IMR-90 (cell line): ENCODE data around the gene LMAN2. TPM values are rescaled to one million over a fixed set of nuclear protein-coding genes. Genes with fewer than 3 reads are reported as not detected.

Source experiments
- ATAC-seq: fragments of 200-7000 bp; cut with Tn5 transposase; 2 replicates; pipeline ENCODE4 v1.9.1; 2020; ENCODE audit warnings: low read depth, mild to moderate bottlenecking, moderate library complexity
- BruUV-seq: library from RNA; stranded (reverse); fragments of 400-500 nt; replicated peaks from 2 replicates; lab custom pipeline; 2021; lab: Mats Ljungman, UMichigan
- CTCF ChIA-PET: fragments of 300-600 bp; formaldehyde crosslinking; extraction: SDS; loops from one replicate; lab custom pipeline; 2021; ENCODE audit warnings: antibody characterized with exemption; lab: Yijun Ruan, JAX
- POLR2A ChIA-PET: fragments of 300-600 bp; sonication (Branson Sonifier 250); formaldehyde crosslinking; loops from one replicate; lab custom pipeline; 2022; ENCODE audit warnings: antibody characterized with exemption; ENCODE audit not compliant: unreplicated experiment; lab: Charles Lee
- DNase-seq: peaks from one replicate; pipeline ENCODE4 v3.0.0; 2013
- H2AFZ ChIP-seq: replicated peaks from 2 replicates; pipeline ENCODE3; 2013; ENCODE audit warnings: low read length, mild to moderate bottlenecking; ENCODE audit not compliant: poor library complexity
- H2AK5ac ChIP-seq: 2 replicates; pipeline ENCODE4 v1.6.1; 2013; ENCODE audit warnings: low read depth, low read length, inconsistent platforms
- H2AK9ac ChIP-seq: replicated peaks from 2 replicates; pipeline ENCODE3; 2013; ENCODE audit warnings: mild to moderate bottlenecking, low read depth, low read length, moderate library complexity; ENCODE audit not compliant: poor library complexity
- H2BK120ac ChIP-seq: 2 replicates; pipeline ENCODE4 v1.6.1; 2013; ENCODE audit warnings: low read depth, low read length, inconsistent platforms
- H2BK15ac ChIP-seq: 3 replicates; pipeline ENCODE4 v1.6.1; 2013; ENCODE audit warnings: low read depth, low read length, inconsistent platforms
- H2BK20ac ChIP-seq: 2 replicates; pipeline ENCODE4 v1.6.1; 2013; ENCODE audit warnings: low read depth, mild to moderate bottlenecking, inconsistent platforms, low read length, moderate library complexity
- H2BK5ac ChIP-seq: 2 replicates; pipeline ENCODE4 v1.6.1; 2013; ENCODE audit warnings: mild to moderate bottlenecking, low read depth, low read length, inconsistent platforms; ENCODE audit not compliant: poor library complexity, severe bottlenecking
- H3K14ac ChIP-seq: replicated peaks from 2 replicates; pipeline ENCODE4 v1.6.1; 2013; ENCODE audit warnings: low read depth, low read length, inconsistent platforms
- H3K18ac ChIP-seq: 2 replicates; pipeline ENCODE4 v1.6.1; 2013; ENCODE audit warnings: low read depth, low read length, control low read depth
- H3K23ac ChIP-seq: 2 replicates; pipeline ENCODE4 v1.6.1; 2013; ENCODE audit warnings: low read depth, low read length, inconsistent platforms
- H3K27ac ChIP-seq: 2 replicates; pipeline ENCODE4 v1.5.1; 2013; ENCODE audit warnings: mild to moderate bottlenecking, control low read depth, low read length; ENCODE audit not compliant: insufficient read depth
- H3K27me3 ChIP-seq: 2 replicates; pipeline ENCODE4 v1.6.1; 2013; ENCODE audit warnings: low read length; ENCODE audit not compliant: control insufficient read depth, insufficient read depth
- H3K36me3 ChIP-seq: 2 replicates; pipeline ENCODE4 v1.6.1; 2013; ENCODE audit warnings: low read length, mixed read lengths; ENCODE audit not compliant: control insufficient read depth, insufficient read depth
- H3K4ac ChIP-seq: 2 replicates; pipeline ENCODE4 v1.6.1; 2013; ENCODE audit warnings: low read depth, low read length, inconsistent platforms
- H3K4me1 ChIP-seq: 2 replicates; pipeline ENCODE4 v1.6.1; 2013; ENCODE audit warnings: low read length, mixed read lengths; ENCODE audit not compliant: control insufficient read depth, insufficient read depth
- H3K4me2 ChIP-seq: 2 replicates; pipeline ENCODE4 v1.6.1; 2013; ENCODE audit warnings: low read depth, mild to moderate bottlenecking, control low read depth, low read length, moderate library complexity
- H3K4me3 ChIP-seq: 2 replicates; pipeline ENCODE4 v1.5.1; 2013; ENCODE audit warnings: low read depth, mild to moderate bottlenecking, control low read depth, low read length, moderate library complexity; ENCODE audit not compliant: insufficient read depth
- H3K56ac ChIP-seq: 2 replicates; pipeline ENCODE4 v1.6.1; 2013; ENCODE audit warnings: low read length, inconsistent platforms; ENCODE audit not compliant: insufficient read depth; ENCODE audit errors: extremely low read depth
- H3K79me1 ChIP-seq, 2 experiments: 2 replicates each; pipeline ENCODE4 v1.6.1; 2013; ENCODE audit warnings: low read length in 2 of 2, inconsistent platforms in 1 of 2, low read depth in 1 of 2
- H3K9ac ChIP-seq: 2 replicates; pipeline ENCODE4 v1.6.1; 2013; ENCODE audit warnings: low read depth, low read length, control low read depth
- H3K9me1 ChIP-seq: 2 replicates; pipeline ENCODE4 v1.6.1; 2013; ENCODE audit warnings: low read length, inconsistent platforms; ENCODE audit not compliant: insufficient read depth
- H3K9me3 ChIP-seq: 2 replicates; pipeline ENCODE4 v1.6.1; 2013; ENCODE audit warnings: low read length; ENCODE audit not compliant: control insufficient read depth, insufficient read depth
- H4K20me1 ChIP-seq: 2 replicates; pipeline ENCODE4 v1.6.1; 2013; ENCODE audit warnings: low read length, inconsistent platforms; ENCODE audit not compliant: insufficient read depth
- H4K5ac ChIP-seq: 2 replicates; pipeline ENCODE4 v1.6.1; 2013; ENCODE audit warnings: mild to moderate bottlenecking, low read depth, low read length, control low read depth
- H4K8ac ChIP-seq, 2 experiments: 2 replicates each; pipeline ENCODE4 v1.6.1; 2013; ENCODE audit warnings: low read depth in 2 of 2, low read length in 2 of 2, control low read depth in 1 of 2, inconsistent platforms in 1 of 2
- H4K91ac ChIP-seq: 2 replicates; pipeline ENCODE4 v1.6.1; 2013; ENCODE audit warnings: low read depth, low read length, inconsistent platforms; ENCODE audit not compliant: insufficient read depth
- BHLHE40 ChIP-seq: fragments of 150-350 bp; IDR thresholded peaks from 2 replicates; pipeline ENCODE4 v1.6.1; 2016; ENCODE audit warnings: mild to moderate bottlenecking, low read depth, low read length
- CHD1 ChIP-seq: IDR thresholded peaks from 2 replicates; pipeline ENCODE4 v1.6.1; 2012; ENCODE audit warnings: low read depth, low read length, improper control_type of control experiment
- FOS ChIP-seq: fragments of 150-350 bp; IDR thresholded peaks from 2 replicates; pipeline ENCODE4 v1.6.1; 2016; ENCODE audit warnings: low read depth, low read length
- MAFK ChIP-seq: IDR thresholded peaks from 2 replicates; pipeline ENCODE4 v1.6.1; 2012; ENCODE audit warnings: low read depth, low read length, improper control_type of control experiment
- MAZ ChIP-seq: IDR thresholded peaks from 2 replicates; pipeline ENCODE4 v1.6.1; 2012; ENCODE audit warnings: low read depth, mild to moderate bottlenecking, low read length, improper control_type of control experiment, moderate library complexity, borderline replicate concordance
- MXI1 ChIP-seq: IDR thresholded peaks from 2 replicates; pipeline ENCODE4 v1.6.1; 2012; ENCODE audit warnings: low read depth, mild to moderate bottlenecking, low read length, moderate library complexity, borderline replicate concordance
- NFE2L2 ChIP-seq: fragments of 150-350 bp; IDR thresholded peaks from 2 replicates; pipeline ENCODE4 v1.6.1; 2016; ENCODE audit warnings: low read depth, mild to moderate bottlenecking, low read length
- POLR2A ChIP-seq: IDR thresholded peaks from 2 replicates; pipeline ENCODE4 v1.6.1; 2012; ENCODE audit warnings: mild to moderate bottlenecking, low read depth, low read length
- RAD21 ChIP-seq: IDR thresholded peaks from 2 replicates; pipeline ENCODE4 v1.6.1; 2012; ENCODE audit warnings: low read length, improper control_type of control experiment
- RCOR1 ChIP-seq: IDR thresholded peaks from 2 replicates; pipeline ENCODE4 v1.6.1; 2012; ENCODE audit warnings: mild to moderate bottlenecking, low read length, improper control_type of control experiment; ENCODE audit not compliant: insufficient replicate concordance
- RFX5 ChIP-seq: IDR thresholded peaks from 2 replicates; pipeline ENCODE4 v1.8.0; 2012; ENCODE audit warnings: low read depth, mild to moderate bottlenecking, low read length, moderate library complexity
- SMC3 ChIP-seq: fragments of 150-350 bp; IDR thresholded peaks from 2 replicates; pipeline ENCODE4 v1.6.1; 2016; ENCODE audit warnings: low read depth, mild to moderate bottlenecking, antibody characterized with exemption, low read length, moderate library complexity
- WGBS, 2 experiments: methylation state at CpG; one replicate each; pipeline versions ENCODE4 v1.1.5 to v1.1.7; 2013; ENCODE audit warnings: missing lambda C conversion rate in 2 of 2; ENCODE audit not compliant: insufficient read length in 1 of 2; ENCODE audit errors: extremely low coverage in 2 of 2; 5-methylcytosine and 5-hydroxymethylcytosine counted together
- dilution Hi-C: fragments of 300-500 bp; cut with HindIII; formaldehyde crosslinking; loops from one replicate; pipeline ENCODE4 v1.14.3; 2018; ENCODE audit warnings: low sequenced_read_pairs; ENCODE audit not compliant: unreplicated experiment
- in situ Hi-C: fragments of 300-500 bp; cut with MboI; formaldehyde crosslinking; loops from 3 replicates; pipeline ENCODE4 v1.14.3; 2019; ENCODE audit warnings: low sequenced_read_pairs, inconsistent platforms, mixed read lengths
- intact Hi-C: fragments of 100-400 bp; cut with micrococcal nuclease; formaldehyde crosslinking; loops from 2 replicates; pipeline ENCODE4 v1.10.0; 2022
- polyA plus RNA-seq, 3 experiments: library from polyadenylated mRNA; depleted of rRNA; stranded (reverse); fragments of >200 nt; gene quantifications; 2 replicates each; pipeline ENCODE4 v1.2.3, GENCODE V29; 2012; ENCODE audit warnings: low replicate concordance in 1 of 3
- total RNA-seq: library from RNA; depleted of rRNA; stranded (reverse); fragments of >200 nt; gene quantifications from 2 replicates; pipeline ENCODE4 v1.2.3, GENCODE V29; 2012
- TF ChIP-seq, protein P1 (sequence below): fragments of 150-350 bp; IDR thresholded peaks from 2 replicates; pipeline ENCODE4 v1.6.1; 2016; ENCODE audit warnings: low read depth, mild to moderate bottlenecking, low read length, moderate library complexity, borderline replicate concordance
- TF ChIP-seq, protein P2 (sequence below): fragments of 150-350 bp; IDR thresholded peaks from 2 replicates; pipeline ENCODE4 v1.6.1; 2017; ENCODE audit warnings: mild to moderate bottlenecking, antibody characterized with exemption, low read length, low read depth
- TF ChIP-seq, protein P3 (sequence below): conservative IDR thresholded peaks from 2 replicates; pipeline ENCODE4 v1.5.1; 2012; ENCODE audit warnings: mild to moderate bottlenecking, low read depth, low read length, improper control_type of control experiment

Gene LMAN2
- total and polyA plus RNA-seq, 2 of the 4 experiments (the other 2 are of a cell fraction) = 253 to 303 TPM

DNA sequence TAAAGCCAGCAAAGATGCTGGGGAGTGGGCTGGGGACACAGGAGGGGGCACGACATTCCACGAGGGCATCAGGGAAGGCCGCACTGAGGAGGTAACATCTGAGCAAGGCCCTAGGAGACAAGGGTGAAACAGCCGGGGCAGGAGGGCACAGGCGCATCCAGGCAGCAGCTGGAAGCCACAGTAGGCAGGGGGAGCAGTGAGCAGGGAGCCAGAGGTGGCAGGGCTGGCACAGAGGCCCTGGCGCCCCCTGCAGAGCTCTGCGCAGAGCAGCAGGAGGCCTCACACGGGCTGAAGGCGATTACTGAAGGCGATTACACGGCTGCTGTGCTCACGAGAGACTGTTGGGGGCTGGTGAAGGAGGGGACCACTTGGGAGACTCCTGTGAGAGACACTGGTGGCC, 15.4 kb downstream of the LMAN2 start:
- Histone ChIP-seq H4K91ac (no peak overlapping the region), H3K18ac (no peak overlapping the region), H3K9me1 (0 out of 2 replicates have a peak, but pooled peaks cover 4% of the 10 kb centered on the region), H4K8ac (no peak overlapping the region), H3K4ac (no peak overlapping the region), H2AFZ (no peak overlapping the region), H2BK5ac (no peak overlapping the region), H3K9ac (no peak overlapping the region), H4K20me1 (peaks cover 13% of the 10 kb centered on the region), H3K79me1 (peaks cover 7 to 20% of the 10 kb centered on the region in 2 experiments), H3K4me3 (no peak overlapping the region), H3K56ac (no peak overlapping the region), H4K5ac (no peak overlapping the region), H3K4me1 (no peaks in the 10 kb centered on the region), H3K27me3 (no peaks in the 10 kb centered on the region), H3K23ac (no peak overlapping the region), H2BK120ac (no peak overlapping the region), H2BK20ac (no peak overlapping the region), H3K4me2 (no peak overlapping the region), H3K36me3 (peaks cover 75% of the 10 kb centered on the region), H3K9me3 (no peaks in the 10 kb centered on the region), H2AK9ac (no peak overlapping the region), H2AK5ac (no peak overlapping the region), H3K14ac (no peak overlapping the region), H3K27ac (no peak overlapping the region), H2BK15ac (no peak overlapping the region)
- ATAC-seq (peak; percentile 56), DNase-seq (no peak)
- no TSS peak for BruUV-seq
- in situ Hi-C loops (no loop called here), dilution Hi-C loops (no loop called here), intact Hi-C loops (no loop called here)
- ChIA-PET POLR2A (no interaction called here), CTCF (interaction anchor here (0.8 kb wide), 1 partner anchor 27 kb away, joined by 3 read pairs; no protein-coding TSS in a partner anchor)
- WGBS, 2 experiments = 75% methylated on average over 6 of the region's 12 CpGs; no CpG with 5 or more reads in 1 of the 2 experiments
- TF ChIP-seq, protein P1, sequence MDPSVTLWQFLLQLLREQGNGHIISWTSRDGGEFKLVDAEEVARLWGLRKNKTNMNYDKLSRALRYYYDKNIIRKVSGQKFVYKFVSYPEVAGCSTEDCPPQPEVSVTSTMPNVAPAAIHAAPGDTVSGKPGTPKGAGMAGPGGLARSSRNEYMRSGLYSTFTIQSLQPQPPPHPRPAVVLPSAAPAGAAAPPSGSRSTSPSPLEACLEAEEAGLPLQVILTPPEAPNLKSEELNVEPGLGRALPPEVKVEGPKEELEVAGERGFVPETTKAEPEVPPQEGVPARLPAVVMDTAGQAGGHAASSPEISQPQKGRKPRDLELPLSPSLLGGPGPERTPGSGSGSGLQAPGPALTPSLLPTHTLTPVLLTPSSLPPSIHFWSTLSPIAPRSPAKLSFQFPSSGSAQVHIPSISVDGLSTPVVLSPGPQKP = no peak
- TF ChIP-seq FOS (no peak), RAD21 (peak; percentile 24; the same call in 1 of the 2 replicates), NFE2L2 (no peak), MAZ (no peak), POLR2A (no peak), RFX5 (no peak), SMC3 (peak; percentile 37; the same call in 1 of the 2 replicates), MXI1 (no peak), RCOR1 (no peak), BHLHE40 (no peak), MAFK (no peak), CHD1 (no peak)
- TF ChIP-seq, protein P2, sequence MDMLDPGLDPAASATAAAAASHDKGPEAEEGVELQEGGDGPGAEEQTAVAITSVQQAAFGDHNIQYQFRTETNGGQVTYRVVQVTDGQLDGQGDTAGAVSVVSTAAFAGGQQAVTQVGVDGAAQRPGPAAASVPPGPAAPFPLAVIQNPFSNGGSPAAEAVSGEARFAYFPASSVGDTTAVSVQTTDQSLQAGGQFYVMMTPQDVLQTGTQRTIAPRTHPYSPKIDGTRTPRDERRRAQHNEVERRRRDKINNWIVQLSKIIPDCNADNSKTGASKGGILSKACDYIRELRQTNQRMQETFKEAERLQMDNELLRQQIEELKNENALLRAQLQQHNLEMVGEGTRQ = no peak
- TF ChIP-seq, protein P3, sequence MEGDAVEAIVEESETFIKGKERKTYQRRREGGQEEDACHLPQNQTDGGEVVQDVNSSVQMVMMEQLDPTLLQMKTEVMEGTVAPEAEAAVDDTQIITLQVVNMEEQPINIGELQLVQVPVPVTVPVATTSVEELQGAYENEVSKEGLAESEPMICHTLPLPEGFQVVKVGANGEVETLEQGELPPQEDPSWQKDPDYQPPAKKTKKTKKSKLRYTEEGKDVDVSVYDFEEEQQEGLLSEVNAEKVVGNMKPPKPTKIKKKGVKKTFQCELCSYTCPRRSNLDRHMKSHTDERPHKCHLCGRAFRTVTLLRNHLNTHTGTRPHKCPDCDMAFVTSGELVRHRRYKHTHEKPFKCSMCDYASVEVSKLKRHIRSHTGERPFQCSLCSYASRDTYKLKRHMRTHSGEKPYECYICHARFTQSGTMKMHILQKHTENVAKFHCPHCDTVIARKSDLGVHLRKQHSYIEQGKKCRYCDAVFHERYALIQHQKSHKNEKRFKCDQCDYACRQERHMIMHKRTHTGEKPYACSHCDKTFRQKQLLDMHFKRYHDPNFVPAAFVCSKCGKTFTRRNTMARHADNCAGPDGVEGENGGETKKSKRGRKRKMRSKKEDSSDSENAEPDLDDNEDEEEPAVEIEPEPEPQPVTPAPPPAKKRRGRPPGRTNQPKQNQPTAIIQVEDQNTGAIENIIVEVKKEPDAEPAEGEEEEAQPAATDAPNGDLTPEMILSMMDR = peak; percentile 43
